MCF 10A (cell line): ENCODE measurements around the gene PHF14. TPM values are rescaled to one million over a fixed set of nuclear protein-coding genes. Genes with fewer than 3 reads are reported as not detected.
A peak's percentile ranks its signal among the peaks of the same experiment; 100 is the strongest.
"Not testable (repeated sequence)": the region's sequence is repeated elsewhere in the genome, so short reads cannot be mapped to it uniquely, and the experiment has no call there.

Source experiments
- Bru-seq: library from RNA; stranded (reverse); fragments of 400-500 nt; gene quantifications from one replicate; lab custom pipeline; 2021; lab: Mats Ljungman, UMichigan
- BruChase-seq, 2 experiments: library from RNA; stranded (reverse); fragments of 400-500 nt; gene quantifications; one replicate each; lab custom pipeline; 2021; lab: Mats Ljungman, UMichigan
- BruUV-seq: library from RNA; stranded (reverse); fragments of 400-500 nt; replicated peaks from 2 replicates; lab custom pipeline; 2021; lab: Mats Ljungman, UMichigan
- CTCF ChIA-PET: fragments of 300-600 bp; sonication (Branson Sonifier 250); formaldehyde crosslinking; extraction: SDS; loops from one replicate; lab custom pipeline; 2021; ENCODE audit warnings: antibody characterized with exemption, inconsistent platforms; lab: Yijun Ruan, JAX
- POLR2A ChIA-PET: fragments of 300-600, 350-650 bp; sonication (Branson Sonifier 250); formaldehyde crosslinking; extraction: SDS; loops from one replicate; lab custom pipeline; 2020; ENCODE audit warnings: antibody characterized with exemption, inconsistent platforms; lab: Yijun Ruan, JAX
- DNase-seq: peaks from one replicate; pipeline ENCODE4 v3.0.0-alpha.2; 2018; ENCODE audit not compliant: unreplicated experiment
- H3K27ac Mint-ChIP-seq: one replicate; pipeline ENCODE4 v1.8.0; 2022; ENCODE audit warnings: mild to moderate bottlenecking, low read depth, mixed read lengths; ENCODE audit not compliant: unreplicated experiment
- H3K27me3 Mint-ChIP-seq: one replicate; pipeline ENCODE4 v1.8.0; 2022; ENCODE audit warnings: mixed read lengths; ENCODE audit not compliant: insufficient read depth, unreplicated experiment
- H3K36me3 Mint-ChIP-seq: one replicate; pipeline ENCODE4 v1.8.0; 2022; ENCODE audit warnings: mild to moderate bottlenecking, moderate library complexity, mixed read lengths; ENCODE audit not compliant: insufficient read depth, unreplicated experiment
- H3K4me1 Mint-ChIP-seq: one replicate; pipeline ENCODE4 v1.8.0; 2022; ENCODE audit warnings: mixed read lengths; ENCODE audit not compliant: insufficient read depth, unreplicated experiment
- H3K4me3 Mint-ChIP-seq: one replicate; pipeline ENCODE4 v1.8.0; 2022; ENCODE audit warnings: mild to moderate bottlenecking, moderate library complexity, mixed read lengths; ENCODE audit not compliant: unreplicated experiment
- H3K9me3 Mint-ChIP-seq: one replicate; pipeline ENCODE4 v1.8.0; 2022; ENCODE audit warnings: mixed read lengths; ENCODE audit not compliant: unreplicated experiment
- CTCF ChIP-seq: fragments of 200-600 bp; IDR thresholded peaks from one replicate; pipeline ENCODE4 v1.8.0; 2022; ENCODE audit warnings: antibody characterized with exemption, mild to moderate bottlenecking; ENCODE audit not compliant: unreplicated experiment
- intact Hi-C: fragments of 100-400 bp; cut with micrococcal nuclease; formaldehyde crosslinking; loops from 2 replicates; pipeline ENCODE4 v1.14.1; 2022
- long read RNA-seq: library from polyadenylated mRNA; stranded (forward); transcript quantifications from one replicate; pipeline ENCODE4 v2.0.0, GENCODE V29; 2022
- total RNA-seq: library from RNA; stranded (reverse); gene quantifications from 2 replicates; pipeline ENCODE4 v1.2.3, GENCODE V29; 2022

Gene PHF14
- total RNA-seq, result 25.3 and 39.6 TPM in 2 replicates
- Bru-seq, nascent RNA, result percentile 77 among the genes with signal in this experiment
- BruChase-seq, experiment 1, labeled RNA remaining after a 6-hour chase, result percentile 65 among the genes with signal in this experiment
- percentile 76 among the genes with signal in this experiment for BruChase-seq, experiment 2, labeled RNA remaining after a 2-hour chase
- long read RNA-seq, full-length matches to known transcripts, result 17 of 44 reads
- long read RNA-seq, partial matches to known transcripts, result 19 of 44 reads
- long read RNA-seq, other reads (novel, unspliced or antisense), result 8 of 44 reads

- ChIA-PET POLR2A (interaction anchor here (0.7 to 3.1 kb wide), 7 partner anchors 16 to 1572 kb away, joined by 3 to 119 read pairs (median 3); a partner anchor contains a TSS), CTCF (no interaction called here)
- TF ChIP-seq CTCF, result no peak
- DNase-seq, result peak; percentile 97
- no peaks in the 10 kb centered on the region for H3K9me3 Mint-ChIP-seq
- BruUV-seq, result no TSS peak
- peak within 1 kb of the TSS; percentile 80 for H3K4me3 Mint-ChIP-seq
- intact Hi-C loops, result loop anchor here (1.0 kb wide), 1 partner anchor 33 kb away; a partner anchor contains a TSS
- H3K27ac Mint-ChIP-seq, result peak within 1 kb of the TSS; percentile 90
- peaks cover 14% of the 10 kb centered on the region for H3K36me3 Mint-ChIP-seq
- H3K4me1 Mint-ChIP-seq, result peaks cover 10% of the 10 kb centered on the region
- no peaks in the 10 kb centered on the region for H3K27me3 Mint-ChIP-seq
Measured at GRCh38 chr7:10973061-10973941, at the start of gene PHF14. TSS of gene PHF14 (plus strand) at chr7:10973872. CDS start at chr7:10974324, 452 bp downstream.

- no peak for TF ChIP-seq CTCF
- Mint-ChIP-seq H3K4me1 (no peaks in the 10 kb centered on the region), H3K27me3 (no peaks in the 10 kb centered on the region), H3K36me3 (peaks cover 5% of the 10 kb centered on the region), H3K9me3 (no peaks in the 10 kb centered on the region), H3K4me3 (no peak overlapping the region), H3K27ac (no peak overlapping the region)
- no peak for DNase-seq
- intact Hi-C loops, result no loop called here
- POLR2A ChIA-PET, result no interaction called here
- BruUV-seq, result no TSS peak
- CTCF ChIA-PET, result interaction anchor here (0.6 kb wide), 2 partner anchors 81 to 410 kb away, joined by 3 to 4 read pairs; no protein-coding TSS in a partner anchor
Measured at GRCh38 chr7:10924370-10924769, 49.3 kb upstream of the PHF14 start.

- CTCF ChIA-PET, H3K27me3 Mint-ChIP-seq, intact Hi-C loops, H3K4me3 Mint-ChIP-seq, BruUV-seq, DNase-seq, H3K27ac Mint-ChIP-seq, H3K4me1 Mint-ChIP-seq, H3K9me3 Mint-ChIP-seq: not testable (repeated sequence)
- peaks cover 27% of the 10 kb centered on the region for H3K36me3 Mint-ChIP-seq
- POLR2A ChIA-PET, result interaction anchor here (2.6 kb wide), 1 partner anchor 12 kb away, joined by 21 read pairs; a partner anchor contains a TSS
Measured at GRCh38 chr7:10928203-10928602, 45.5 kb upstream of the PHF14 start.

GRCh38 chr7:10930551-10930950 lies 43.1 kb upstream of the PHF14 start:
- Mint-ChIP-seq H3K36me3 (peaks cover 49% of the 10 kb centered on the region), H3K27ac (no peak overlapping the region), H3K4me1 (peaks cover 5% of the 10 kb centered on the region), H3K4me3 (no peak overlapping the region), H3K27me3 (no peaks in the 10 kb centered on the region), H3K9me3 (no peaks in the 10 kb centered on the region)
- ChIA-PET CTCF (interaction anchor here (0.6 to 1.1 kb wide), 3 partner anchors 10 to 416 kb away, joined by 3 read pairs; a partner anchor contains a TSS), POLR2A (interaction anchor here (1.3 to 2.6 kb wide), 2 partner anchors 8 to 10 kb away, joined by 4 to 21 read pairs; a partner anchor contains a TSS)
- no peak for TF ChIP-seq CTCF
- no TSS peak for BruUV-seq
- no peak for DNase-seq
- intact Hi-C loops, result no loop called here
